Left kidney (tissue), 2 donors: Measurements from ENCODE around the gene SCAMP3. TPM values are rescaled to one million over a fixed set of nuclear protein-coding genes. Genes with fewer than 3 reads are reported as not detected.
"Not testable (repeated sequence)": the region's sequence is repeated elsewhere in the genome, so short reads cannot be mapped to it uniquely, and the experiment has no call there.

Experiments
- DNase-seq: peaks from one replicate; pipeline ENCODE4 v3.0.0-alpha.2; 2013
- polyA plus RNA-seq: library from polyadenylated mRNA; unstranded; fragments of 120-200 nt; gene quantifications from one replicate; pipeline ENCODE4 v1.2.1, GENCODE V29; 2013; ENCODE audit not compliant: insufficient read length

SCAMP3 gene
- polyA plus RNA-seq, 1 donor: 55.7 TPM

DNA sequence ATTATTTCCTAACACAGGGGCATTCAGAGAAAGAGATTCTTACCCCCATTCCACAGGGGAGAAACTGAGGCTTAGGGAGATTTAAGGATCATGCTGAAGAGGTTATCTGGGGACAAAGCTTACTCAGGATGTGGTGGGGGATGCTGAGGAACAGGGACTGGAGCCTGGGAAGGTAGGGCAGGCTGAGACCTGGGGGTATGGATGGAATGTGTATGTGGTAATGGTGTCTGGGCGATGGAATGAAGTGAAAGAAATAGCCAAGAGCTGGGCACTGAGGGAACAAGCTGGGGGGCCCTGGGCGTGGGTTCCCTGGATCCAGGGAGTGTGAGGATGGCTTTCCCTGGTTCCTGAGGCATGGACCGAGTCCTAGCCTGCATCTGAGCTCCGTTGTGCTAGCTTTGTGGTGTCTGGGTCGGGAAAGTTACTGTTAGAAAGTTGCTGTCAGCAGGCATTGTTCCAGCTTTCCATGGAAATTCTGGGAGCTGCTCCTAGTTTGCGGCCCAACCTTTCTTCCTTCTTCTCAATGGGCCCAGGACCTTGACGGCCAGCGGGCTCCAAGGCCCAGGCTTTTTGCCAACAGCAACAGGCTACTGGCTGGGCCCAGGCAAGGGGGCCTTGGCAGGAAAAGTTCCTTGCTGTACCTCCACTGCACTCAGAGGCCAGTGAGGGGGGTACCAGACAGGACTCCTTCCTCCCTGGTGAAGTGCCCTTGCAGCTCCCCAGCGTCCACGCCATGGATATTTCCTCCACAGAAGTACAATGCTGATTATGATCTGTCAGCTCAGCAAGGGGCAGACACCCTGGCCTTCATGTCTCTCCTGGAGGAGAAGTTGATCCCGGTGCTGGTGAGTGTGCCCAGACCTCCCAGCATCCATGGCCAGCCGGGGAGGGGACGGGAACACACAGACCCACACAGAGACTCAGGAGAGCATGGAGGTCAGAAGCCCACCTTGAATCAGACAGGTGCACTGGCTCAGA, 29.9 kb downstream of the SCAMP3 start:
- not testable (repeated sequence) for DNase-seq

DNA sequence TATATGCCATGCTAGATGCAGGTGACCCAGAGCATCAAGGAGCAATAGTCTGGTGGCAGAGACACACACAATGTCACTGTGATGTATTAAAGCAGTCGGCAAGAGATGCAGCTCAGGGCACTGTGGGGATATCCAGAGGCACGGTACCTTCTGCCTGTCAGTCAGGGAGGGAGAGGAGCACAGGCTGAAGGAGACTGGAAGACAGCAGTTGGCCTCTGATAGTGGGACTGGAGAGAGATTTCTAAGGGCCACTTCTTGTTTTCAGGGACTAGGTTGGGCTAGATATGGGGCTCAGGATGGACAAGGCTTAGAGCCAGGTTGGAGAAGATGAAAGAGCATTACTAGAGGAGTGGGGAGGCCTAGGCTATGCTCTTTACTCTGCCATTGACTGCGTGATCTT, 30.9 kb downstream of the SCAMP3 start:
- not testable (repeated sequence) for DNase-seq

DNA sequence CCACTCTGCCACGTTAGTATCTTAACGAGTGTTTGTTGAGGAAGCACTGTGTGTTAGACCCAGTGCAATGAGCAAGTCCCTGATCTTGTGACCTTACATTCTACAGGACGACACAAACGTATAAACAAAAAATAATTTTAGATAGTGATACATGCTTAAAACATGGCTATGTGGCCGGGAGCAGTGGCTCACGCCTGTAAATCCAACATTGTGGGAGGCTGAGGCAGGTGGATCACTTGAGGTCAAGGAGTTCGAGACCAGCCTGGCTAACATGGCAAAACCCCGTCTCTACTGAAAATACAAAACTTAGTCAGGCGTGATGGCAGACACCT, 34.1 kb downstream of the SCAMP3 start:
- no peak for DNase-seq

GRCh38 chr1:155227261-155228095, 34.7 kb downstream of the SCAMP3 start:
- peak; percentile 100 for DNase-seq

DNA sequence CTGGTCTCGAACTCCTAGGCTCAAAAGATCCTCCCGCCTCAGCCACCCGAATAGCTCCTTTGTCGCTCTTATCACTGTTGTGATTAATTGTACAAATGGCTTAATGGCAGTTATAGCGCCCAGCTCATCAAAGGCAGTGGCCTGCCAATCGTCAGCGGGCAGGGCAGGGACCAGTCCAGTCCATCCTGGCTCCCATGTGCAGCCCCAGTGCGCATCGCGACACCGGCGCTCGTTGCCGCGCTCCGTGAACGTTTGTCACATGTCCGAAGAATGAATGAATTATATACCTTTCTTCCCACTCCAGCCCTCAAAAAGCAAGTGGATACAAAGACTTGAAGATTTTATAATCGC, 35.3 kb downstream of the SCAMP3 start:
- no peak for DNase-seq

GRCh38 chr1:155226188-155226909, 35.8 kb downstream of the SCAMP3 start:
- peak; percentile 85 for DNase-seq

GRCh38 chr1:155225404-155225759, 36.8 kb downstream of the SCAMP3 start:
- DNase-seq: not testable (repeated sequence)

GRCh38 chr1:155223047-155223446, 39.1 kb downstream of the SCAMP3 start:
- DNase-seq: no peak

- not testable (repeated sequence) for DNase-seq
Measured at GRCh38 chr1:155220211-155220965, 41.8 kb downstream of the SCAMP3 start.

GRCh38 chr1:155219592-155220031, 42.5 kb downstream of the SCAMP3 start:
- no peak for DNase-seq

GRCh38 chr1:155218854-155219591, 43.1 kb downstream of the SCAMP3 start:
- DNase-seq: peak; percentile 79

GRCh38 chr1:155214702-155215101, 47.5 kb downstream of the SCAMP3 start:
- DNase-seq: not testable (repeated sequence)

DNA sequence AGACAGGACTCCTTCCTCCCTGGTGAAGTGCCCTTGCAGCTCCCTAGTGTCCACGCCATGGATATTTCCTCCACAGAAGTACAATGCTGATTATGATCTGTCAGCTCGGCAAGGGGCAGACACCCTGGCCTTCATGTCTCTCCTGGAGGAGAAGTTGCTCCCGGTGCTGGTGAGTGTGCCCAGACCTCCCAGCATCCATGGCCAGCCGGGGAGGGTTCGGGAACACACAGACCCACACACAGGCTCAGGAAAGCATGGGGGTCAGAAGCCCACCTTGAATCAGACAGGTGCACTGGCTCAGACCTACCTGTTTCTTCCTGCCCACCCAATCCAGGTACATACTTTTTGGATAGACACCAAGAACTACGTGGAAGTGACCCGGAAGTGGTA, 50.1 kb downstream of the SCAMP3 start:
- not testable (repeated sequence) for DNase-seq

DNA sequence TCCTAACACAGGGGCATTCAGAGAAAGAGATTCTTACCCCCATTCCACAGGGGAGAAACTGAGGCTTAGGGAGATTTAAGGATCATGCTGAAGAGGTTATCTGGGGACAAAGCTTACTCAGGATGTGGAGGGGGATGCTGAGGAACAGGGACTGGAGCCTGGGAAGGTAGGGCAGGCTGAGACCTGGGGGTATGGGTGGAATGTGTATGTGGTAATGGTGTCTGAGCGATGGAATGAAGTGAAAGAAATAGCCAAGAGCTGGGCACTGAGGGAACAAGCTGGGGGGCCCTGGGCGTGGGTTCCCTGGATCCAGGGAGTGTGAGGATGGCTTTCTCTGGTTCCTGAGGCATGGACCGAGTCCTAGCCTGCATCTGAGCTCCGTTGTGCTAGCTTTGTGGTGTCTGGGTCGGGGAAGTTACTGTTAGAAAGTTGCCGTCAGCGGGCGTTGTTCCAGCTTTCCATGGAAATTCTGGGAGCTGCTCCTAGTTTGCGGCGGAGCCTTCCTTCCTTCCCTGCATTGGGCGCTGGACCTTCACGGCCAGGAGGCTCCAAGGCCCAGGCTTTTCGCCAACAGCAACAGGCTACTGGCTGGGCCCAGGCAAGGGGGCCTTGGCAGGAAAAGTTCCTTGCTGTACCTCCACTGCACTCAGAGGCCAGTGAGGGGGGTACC, 50.6 kb downstream of the SCAMP3 start:
- not testable (repeated sequence) for DNase-seq

DNA sequence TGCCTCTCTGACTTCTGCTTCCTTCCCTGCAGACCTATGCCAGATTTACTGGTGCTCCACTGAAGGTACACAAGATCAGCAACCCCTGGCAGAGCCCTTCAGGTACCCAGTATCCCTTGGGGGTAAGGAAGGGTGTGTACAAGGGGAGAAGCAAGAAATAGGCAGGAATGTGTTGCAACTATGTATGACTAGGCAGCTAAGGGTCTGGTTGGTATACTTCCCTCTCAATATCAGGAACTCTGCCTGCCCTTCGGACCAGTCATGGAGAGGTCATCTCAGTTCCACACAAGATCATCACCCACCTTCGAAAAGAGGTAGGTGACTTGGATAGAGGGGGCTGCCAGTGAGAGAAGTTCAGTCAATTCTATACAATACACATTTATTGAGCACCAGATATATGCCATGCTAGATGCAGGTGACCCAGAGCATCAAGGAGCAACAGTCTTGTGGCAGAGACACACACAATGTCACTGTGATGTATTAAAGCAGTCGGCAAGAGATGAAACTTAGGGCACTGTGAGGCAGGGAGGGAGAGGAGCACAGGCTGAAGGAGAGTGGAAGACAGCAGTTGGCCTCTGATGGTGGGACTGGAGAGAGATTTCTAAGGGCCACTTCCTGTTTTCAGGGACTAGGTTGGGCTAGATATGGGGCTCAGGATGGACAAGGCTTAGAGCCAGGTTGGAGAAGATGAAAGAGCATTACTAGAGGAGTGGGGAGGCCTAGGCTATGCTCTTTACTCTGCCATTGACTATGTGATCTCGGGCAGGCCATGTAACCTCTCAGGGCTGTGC, 51.7 kb downstream of the SCAMP3 start:
- DNase-seq: no peak

DNA sequence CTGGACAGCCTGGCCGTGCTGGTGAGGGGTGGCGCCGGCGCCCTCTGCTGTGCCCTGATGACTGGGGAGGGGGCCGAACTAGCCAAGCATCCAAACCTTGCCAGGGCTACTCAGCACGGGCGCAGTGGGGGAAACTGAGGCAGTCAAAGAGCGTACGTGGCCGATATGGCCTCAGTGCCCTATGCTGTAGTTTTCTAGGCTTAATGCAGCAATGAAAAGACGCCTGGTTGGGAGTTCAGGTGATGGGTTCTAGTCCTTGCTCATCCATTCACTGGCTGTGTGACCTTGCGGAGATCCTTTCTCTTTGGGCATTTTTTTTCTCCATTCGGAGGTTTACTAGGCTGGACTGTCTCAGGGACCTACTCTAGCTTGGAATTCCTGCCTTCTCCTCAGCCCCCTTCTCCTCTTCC, 52.8 kb downstream of the SCAMP3 start:
- no peak for DNase-seq

- DNase-seq: peak; percentile 90
Measured at GRCh38 chr1:155208541-155209311, 53.4 kb downstream of the SCAMP3 start, which contains the start of gene MTX1. TSS of gene MTX1 (plus strand) at chr1:155208695. CDS start at chr1:155208805, 110 bp downstream.

GRCh38 chr1:155207806-155208540, 54.2 kb downstream of the SCAMP3 start, which contains the start of gene THBS3:
TSS of gene THBS3 (minus strand) at chr1:155207897. CDS start at chr1:155207876, 21 bp downstream.
- no peak for DNase-seq
